ENCODE data around the gene ATL2.

GRCh38 chr2:38381381-38382143 is 4.5 kb upstream of the ATL2 start:
- TF ChIP-seq ZNF274 (IDR thresholded peaks at IDR 0.05; ENCODE audit: low read depth, low read length) = no peak
- TF ChIP-seq YY1 (IDR thresholded peaks at IDR 0.05; ENCODE audit: insufficient read depth, insufficient read length) = no peak
- no peak for TF ChIP-seq SUZ12 (IDR thresholded peaks at IDR 0.05; ENCODE audit: extremely low read depth, insufficient read depth, insufficient read length)

Measured in NT2/D1 (cell line).